HepG2 (cell line): ENCODE results near the gene TBC1D14. TPM values are rescaled to one million over a fixed set of nuclear protein-coding genes. Genes with fewer than 3 reads are reported as not detected.

ENCODE experiments used
- ARID3A ChIP-seq: IDR thresholded peaks from 2 replicates; pipeline ENCODE4 v1.6.1; 2012; ENCODE audit warnings: low read depth, low read length, improper control_type of control experiment
- ATF1 ChIP-seq: IDR thresholded peaks from 2 replicates; pipeline ENCODE4 v1.6.1; 2016; ENCODE audit warnings: mild to moderate bottlenecking, control low read depth
- CSRNP2 ChIP-seq: sonication (generic); formaldehyde crosslinking; conservative IDR thresholded peaks from 2 replicates; pipeline ENCODE4 v1.8.0; 2022; ENCODE audit warnings: low read depth, missing genetic modification reagents
- HMGXB3 ChIP-seq: sonication (generic); formaldehyde crosslinking; IDR thresholded peaks from 2 replicates; pipeline ENCODE4 v1.4.0; 2020; ENCODE audit warnings: missing genetic modification reagents, borderline replicate concordance
- HNRNPL ChIP-seq: fragments of 200-400 bp; formaldehyde crosslinking; IDR thresholded peaks from 2 replicates; pipeline ENCODE4 v1.6.1; 2017; ENCODE audit warnings: mild to moderate bottlenecking, low read depth, low read length
- MAFF ChIP-seq: IDR thresholded peaks from 2 replicates; pipeline ENCODE4 v1.6.1; 2011; ENCODE audit warnings: low read depth, low read length, improper control_type of control experiment
- MIXL1 ChIP-seq: IDR thresholded peaks from 2 replicates; pipeline ENCODE4 v1.6.1; 2016
- MXI1 ChIP-seq: IDR thresholded peaks from 3 replicates; pipeline ENCODE4 v1.6.1; 2012; ENCODE audit warnings: low read depth, low read length, inconsistent platforms, borderline replicate concordance
- NFE2L2 ChIP-seq: fragments of 150-350 bp; IDR thresholded peaks from 2 replicates; pipeline ENCODE4 v1.6.1; 2014; ENCODE audit warnings: low read length
- PLSCR1 ChIP-seq: sonication (generic); formaldehyde crosslinking; IDR thresholded peaks from 2 replicates; pipeline ENCODE4 v1.5.0; 2020; ENCODE audit warnings: missing genetic modification reagents, mild to moderate bottlenecking, borderline replicate concordance
- POLR2AphosphoS2 ChIP-seq: IDR thresholded peaks from 2 replicates; pipeline ENCODE4 v1.6.1; 2011; ENCODE audit warnings: low read depth, low read length, improper control_type of control experiment
- SNAI1 ChIP-seq: sonication (generic); formaldehyde crosslinking; IDR thresholded peaks from 2 replicates; pipeline ENCODE4 v1.5.0; 2020; ENCODE audit warnings: mild to moderate bottlenecking, missing genetic modification reagents, borderline replicate concordance
- ZBTB3 ChIP-seq: sonication (generic); formaldehyde crosslinking; IDR thresholded peaks from 2 replicates; pipeline ENCODE4 v1.4.0; 2020; ENCODE audit warnings: low read depth, mild to moderate bottlenecking, moderate library complexity, missing genetic modification reagents, borderline replicate concordance
- ZBTB39 ChIP-seq: sonication (generic); formaldehyde crosslinking; IDR thresholded peaks from 2 replicates; pipeline ENCODE4 v1.5.0; 2020; ENCODE audit warnings: missing genetic modification reagents
- ZNF430 ChIP-seq: sonication (generic); formaldehyde crosslinking; IDR thresholded peaks from 2 replicates; pipeline ENCODE4 v1.9.0; 2021; ENCODE audit warnings: mild to moderate bottlenecking, missing genetic modification reagents
- ZNF546 ChIP-seq: sonication (generic); formaldehyde crosslinking; conservative IDR thresholded peaks from 2 replicates; pipeline ENCODE4 v1.8.1; 2023; ENCODE audit warnings: mild to moderate bottlenecking, missing genetic modification reagents
- ZNF839 ChIP-seq: sonication (generic); formaldehyde crosslinking; IDR thresholded peaks from 2 replicates; pipeline ENCODE4 v1.4.0; 2020; ENCODE audit warnings: missing genetic modification reagents, mild to moderate bottlenecking, borderline replicate concordance
- ZSCAN12 ChIP-seq: sonication (generic); formaldehyde crosslinking; IDR thresholded peaks from 2 replicates; pipeline ENCODE4 v1.9.0; 2021; ENCODE audit warnings: mild to moderate bottlenecking, missing genetic modification reagents
- polyA plus RNA-seq, 8 experiments: library from polyadenylated mRNA; depleted of rRNA in 3 of 8; stranded (reverse) in 7 of 8; unstranded in 1 of 8; fragments of >200 nt; fragmentation: Illumina TruSeq in 4 of 8; extraction: Trizol in 4 of 8; gene quantifications; 2 replicates each; pipeline versions ENCODE4 v1.2.1 to v1.2.3, GENCODE V29; 2011 to 2016; ENCODE audit warnings: low read depth in 4 of 8, missing spikeins in 1 of 8, mixed read lengths in 1 of 8; ENCODE audit not compliant: insufficient read depth in 1 of 8
- total RNA-seq, 5 experiments: library from RNA; depleted of rRNA; stranded (reverse); fragments of >200 nt; fragmentation: Illumina TruSeq; extraction: Trizol; gene quantifications; 2 replicates each; pipeline ENCODE4 v1.2.3, GENCODE V29; 2016; ENCODE audit warnings: low read depth in 1 of 5

Gene TBC1D14
- total and polyA plus RNA-seq, 2 of the 13 experiments (the other 11 are each of a cell fraction or from before 2014, with no cell fraction given), result 29.5 to 46.5 TPM

- TF ChIP-seq ARID3A, result peak; percentile 36; the same call in 1 of the 2 replicates
- no peak for TF ChIP-seq PLSCR1 (CRISPR knock-in tag)
- no peak; the same call in 1 of the 2 replicates for TF ChIP-seq ZNF546 (CRISPR knock-in tag)
- no peak for TF ChIP-seq ATF1 (CRISPR knock-in tag)
- TF ChIP-seq NFE2L2, result no peak
- no peak for TF ChIP-seq HMGXB3 (CRISPR knock-in tag)
- TF ChIP-seq POLR2AphosphoS2, result no peak
- 0 out of 3 replicates have a peak, but pooled peaks have one; percentile 37 for TF ChIP-seq MXI1
- no peak for TF ChIP-seq ZBTB39 (CRISPR knock-in tag)
- no peak for TF ChIP-seq ZSCAN12 (CRISPR knock-in tag)
- TF ChIP-seq ZNF430 (CRISPR knock-in tag), result 0 out of 2 replicates have a peak, but pooled peaks have one; percentile 27
- TF ChIP-seq MAFF, result no peak
- TF ChIP-seq CSRNP2 (CRISPR knock-in tag), result no peak
- peak; percentile 87; the same call in 1 of the 2 replicates for TF ChIP-seq ZBTB3
- TF ChIP-seq MIXL1 (CRISPR knock-in tag), result peak; percentile 61; the same call in 1 of the 2 replicates
- TF ChIP-seq HNRNPL, result peak; percentile 72; the same call in 1 of the 2 replicates
- TF ChIP-seq ZNF839 (CRISPR knock-in tag), result no peak
- no peak for TF ChIP-seq SNAI1 (CRISPR knock-in tag)
These were observed 17.3 kb upstream of the TBC1D14 start (continued) for GRCh38 chr4:6892190-6892908.
